Thoracic aorta (tissue), 2 donors: Measurements from ENCODE around the gene TEKT5. TPM values are rescaled to one million over a fixed set of nuclear protein-coding genes. Genes with fewer than 3 reads are reported as not detected.

Experiments used
- ATAC-seq: fragments of 150-250 bp; one replicate; pipeline ENCODE4 v1.8.0; 2017; ENCODE audit warnings: low read depth; ENCODE audit not compliant: insufficient number of reproducible peaks, low FRiP score
- DNase-seq: peaks from one replicate; pipeline ENCODE4 v3.0.0-alpha.2; 2020; ENCODE audit warnings: low spot score
- H3K27ac ChIP-seq, 2 donors: fragments of 200-600 bp; sonication (generic); 1 replicate in 1 of 2; 2 replicates in 1 of 2; pipeline ENCODE4 v1.5.1; 2016; ENCODE audit warnings: mild to moderate bottlenecking in 2 of 2, moderate library complexity in 2 of 2
- H3K27me3 ChIP-seq: fragments of 200-600 bp; sonication (generic); replicated peaks from 2 replicates; pipeline ENCODE4 v1.6.0; 2016; ENCODE audit warnings: mild to moderate bottlenecking; ENCODE audit not compliant: insufficient read depth
- H3K36me3 ChIP-seq: fragments of 200-600 bp; sonication (generic); one replicate; pipeline ENCODE4 v1.5.1; 2016
- H3K4me1 ChIP-seq, 2 donors: fragments of 200-600 bp; sonication (generic); 1 replicate in 1 of 2; 2 replicates in 1 of 2; pipeline versions ENCODE4 v1.5.1 to v1.6.0; 2016; ENCODE audit warnings: low read depth in 2 of 2, mild to moderate bottlenecking in 1 of 2; ENCODE audit not compliant: control insufficient read depth in 1 of 2
- H3K4me3 ChIP-seq: fragments of 200-600 bp; sonication (generic); 2 replicates; pipeline ENCODE4 v1.5.1; 2016; ENCODE audit warnings: mild to moderate bottlenecking
- H3K9me3 ChIP-seq: fragments of 200-600 bp; sonication (generic); 2 replicates; pipeline ENCODE4 v1.5.1; 2016
- CTCF ChIP-seq: fragments of 200-600 bp; sonication (generic); IDR thresholded peaks from one replicate; pipeline ENCODE4 v1.5.1; 2019; ENCODE audit warnings: antibody characterized with exemption
- total RNA-seq, 2 donors: library from RNA; depleted of rRNA; stranded (reverse); fragments of >200 nt; gene quantifications; one replicate each; pipeline versions ENCODE4 v1.1.0 to v1.2.3, GENCODE V29; 2016

The TEKT5 gene
- total RNA-seq, 2 donors from 2014 or later: not detected

GRCh38 chr16:10631886-10632285 is 62.8 kb downstream of the TEKT5 start:
- TF ChIP-seq CTCF: no peak
- Histone ChIP-seq H3K36me3 (no peaks in the 10 kb centered on the region), H3K4me3 (no peak overlapping the region), H3K27ac (no peak overlapping the region), H3K9me3 (no peaks in the 10 kb centered on the region), H3K27me3 (no peaks in the 10 kb centered on the region), H3K4me1 (no peaks in the 10 kb centered on the region)
- DNase-seq: no peak
- ATAC-seq: no peak

GRCh38 chr16:10629592-10629963 is 65.2 kb downstream of the TEKT5 start:
- no peaks in the 10 kb centered on the region for H3K4me1 ChIP-seq
- no peak overlapping the region for H3K4me3 ChIP-seq
- no peak overlapping the region for H3K27ac ChIP-seq
- no peak for TF ChIP-seq CTCF
- no peaks in the 10 kb centered on the region for H3K27me3 ChIP-seq
- ATAC-seq (no peak), DNase-seq (no peak)
- H3K36me3 ChIP-seq: no peaks in the 10 kb centered on the region
- no peaks in the 10 kb centered on the region for H3K9me3 ChIP-seq

- no peak overlapping the region for H3K4me3 ChIP-seq
- H3K27me3 ChIP-seq: no peaks in the 10 kb centered on the region
- H3K4me1 ChIP-seq: no peaks in the 10 kb centered on the region
- TF ChIP-seq CTCF: no peak
- H3K27ac ChIP-seq: no peak overlapping the region
- DNase-seq: no peak
- no peak for ATAC-seq
- H3K9me3 ChIP-seq: no peaks in the 10 kb centered on the region
- no peaks in the 10 kb centered on the region for H3K36me3 ChIP-seq
Measured at GRCh38 chr16:10625595-10626357, 69.0 kb downstream of the TEKT5 start.

- Histone ChIP-seq H3K27ac (no peak overlapping the region), H3K9me3 (no peaks in the 10 kb centered on the region), H3K4me1 (no peaks in the 10 kb centered on the region), H3K36me3 (no peaks in the 10 kb centered on the region), H3K4me3 (no peak overlapping the region), H3K27me3 (no peaks in the 10 kb centered on the region)
- no peak for TF ChIP-seq CTCF
- DNase-seq (no peak), ATAC-seq (no peak)
Measured at GRCh38 chr16:10624527-10624926, 70.2 kb downstream of the TEKT5 start.

GRCh38 chr16:10623059-10623458 is 71.7 kb downstream of the TEKT5 start:
- no peak for ATAC-seq
- no peaks in the 10 kb centered on the region for H3K36me3 ChIP-seq
- H3K4me3 ChIP-seq: no peak overlapping the region
- TF ChIP-seq CTCF: no peak
- no peak overlapping the region for H3K27ac ChIP-seq
- H3K27me3 ChIP-seq: no peaks in the 10 kb centered on the region
- H3K4me1 ChIP-seq: no peaks in the 10 kb centered on the region
- DNase-seq: no peak
- no peaks in the 10 kb centered on the region for H3K9me3 ChIP-seq
